Breast epithelium (tissue), 4 donors: ENCODE results near the gene SLC22A7. TPM values are rescaled to one million over a fixed set of nuclear protein-coding genes. Genes with fewer than 3 reads are reported as not detected.
A peak's percentile ranks its signal among the peaks of the same experiment; 100 is the strongest.

Experiments
- DNase-seq, 2 donors: peaks; one replicate each; pipeline ENCODE4 v3.0.0-alpha.2; 2019; ENCODE audit warnings: low spot score in 2 of 2
- H3K27ac ChIP-seq, 2 donors: fragments of 200-600 bp; sonication (generic) in 1 of 2; one replicate each; pipeline ENCODE4 v1.5.1; 2016 to 2019; ENCODE audit warnings: mild to moderate bottlenecking in 1 of 2
- H3K27me3 ChIP-seq, 2 donors: fragments of 200-600 bp; sonication (generic) in 1 of 2; one replicate each; pipeline versions ENCODE4 v1.5.1 to v1.6.0; 2017 to 2019; ENCODE audit warnings: control low read depth in 1 of 2, mild to moderate bottlenecking in 1 of 2
- H3K36me3 ChIP-seq: fragments of 200-600 bp; one replicate; pipeline ENCODE4 v1.5.1; 2019
- H3K4me1 ChIP-seq, 2 donors: fragments of 200-600 bp; sonication (generic); one replicate each; pipeline ENCODE4 v1.5.1; 2016 to 2019; ENCODE audit warnings: control low read depth in 1 of 2
- H3K4me3 ChIP-seq, 3 donors: fragments of 200-600 bp; sonication (generic); 1 replicate in 2 of 3; 2 replicates in 1 of 3; pipeline ENCODE4 v1.5.1; 2016 to 2019; ENCODE audit warnings: mild to moderate bottlenecking in 3 of 3, moderate library complexity in 2 of 3
- H3K9me3 ChIP-seq, 2 donors: fragments of 200-600 bp; sonication (generic) in 1 of 2; one replicate each; pipeline ENCODE4 v1.5.1; 2016 to 2019; ENCODE audit warnings: control low read depth in 1 of 2
- CTCF ChIP-seq, 3 donors: fragments of 450-650 bp; IDR thresholded peaks; one replicate each; pipeline ENCODE4 v1.5.1; 2016 to 2017; ENCODE audit warnings: antibody characterized with exemption in 3 of 3, mild to moderate bottlenecking in 3 of 3, moderate library complexity in 3 of 3
- POLR2A ChIP-seq: fragments of 450-650 bp; IDR thresholded peaks from one replicate; pipeline ENCODE4 v1.6.1; 2016; ENCODE audit warnings: antibody characterized with exemption, mild to moderate bottlenecking, moderate library complexity
- POLR2AphosphoS5 ChIP-seq, 3 donors: sonication (generic); formaldehyde crosslinking; IDR thresholded peaks; one replicate each; pipeline ENCODE4 v1.6.1; 2017; ENCODE audit warnings: antibody characterized with exemption in 3 of 3
- intact Hi-C: fragments of 100-400 bp; cut with DNase I; formaldehyde crosslinking; loops from one replicate; pipeline ENCODE4 v1.15.1; 2023; ENCODE audit warnings: low total_unique reads
- total RNA-seq, 3 donors: library from RNA; depleted of rRNA; stranded (reverse); fragments of >200 nt; gene quantifications; one replicate each; pipeline ENCODE4 v1.1.0, GENCODE V29; 2016

Gene SLC22A7
- total RNA-seq, 3 donors from 2014 or later = not detected

- Histone ChIP-seq H3K4me3 (peak overlapping the region; percentile 25 to 67 (median 38)), H3K36me3 (no peaks in the 10 kb centered on the region), H3K9me3 (no peaks in the 10 kb centered on the region), H3K27ac (no peak overlapping the region), H3K27me3 (no peaks in the 10 kb centered on the region), H3K4me1 (no peaks in the 10 kb centered on the region)
- intact Hi-C loops = no loop called here
- TF ChIP-seq POLR2A = no peak
- TF ChIP-seq CTCF (IDR thresholded peaks at IDR 0.05) = no peak
- TF ChIP-seq POLR2AphosphoS5 (IDR thresholded peaks at IDR 0.05) = no peak
- no peak for DNase-seq
These were observed 11.0 kb downstream of the SLC22A7 start for GRCh38 chr6:43308990-43309477.

GRCh38 chr6:43310134-43310533, 12.1 kb downstream of the SLC22A7 start:
- Histone ChIP-seq H3K27ac (no peak overlapping the region), H3K36me3 (no peaks in the 10 kb centered on the region), H3K9me3 (no peaks in the 10 kb centered on the region), H3K4me3 (no peak overlapping the region), H3K27me3 (no peaks in the 10 kb centered on the region), H3K4me1 (no peaks in the 10 kb centered on the region)
- TF ChIP-seq POLR2A (no peak), CTCF (IDR thresholded peaks at IDR 0.05) (no peak), POLR2AphosphoS5 (IDR thresholded peaks at IDR 0.05) (no peak)
- DNase-seq = no peak
- intact Hi-C loops = no loop called here

- TF ChIP-seq POLR2AphosphoS5 (IDR thresholded peaks at IDR 0.05) (no peak), POLR2A (no peak), CTCF (IDR thresholded peaks at IDR 0.05) (no peak)
- H3K36me3 ChIP-seq = no peaks in the 10 kb centered on the region
- H3K27me3 ChIP-seq = no peaks in the 10 kb centered on the region
- no peaks in the 10 kb centered on the region for H3K4me1 ChIP-seq
- no peak for DNase-seq
- H3K4me3 ChIP-seq = no peak overlapping the region
- H3K27ac ChIP-seq = no peak overlapping the region
- intact Hi-C loops = no loop called here
- no peaks in the 10 kb centered on the region for H3K9me3 ChIP-seq
These were observed 12.6 kb downstream of the SLC22A7 start for GRCh38 chr6:43310624-43311023.

DNA sequence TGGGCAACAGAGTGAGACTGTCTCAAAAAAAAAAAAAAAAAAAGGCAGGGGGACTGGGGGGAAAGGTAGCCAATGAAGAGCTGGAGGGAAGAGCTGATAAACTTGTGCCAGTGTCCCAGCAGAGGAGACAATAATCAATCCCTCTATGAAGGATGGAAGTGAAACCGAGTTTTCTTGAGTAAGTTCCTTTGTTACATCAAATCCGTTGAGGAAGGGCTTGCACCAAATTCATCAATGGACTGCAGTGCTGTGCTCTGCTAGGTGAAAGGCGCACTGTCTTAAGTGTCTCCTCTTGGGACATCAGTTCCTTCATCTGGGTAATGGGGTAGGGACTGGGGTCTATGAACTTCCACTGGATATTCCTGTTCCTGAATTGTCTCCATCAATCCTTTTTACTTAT, 13.6 kb downstream of the SLC22A7 start:
- no peak overlapping the region for H3K4me3 ChIP-seq

GRCh38 chr6:43313813-43314212, 15.8 kb downstream of the SLC22A7 start:
- no peaks in the 10 kb centered on the region for H3K4me1 ChIP-seq
- intact Hi-C loops = no loop called here
- no peak overlapping the region for H3K27ac ChIP-seq
- H3K36me3 ChIP-seq = no peaks in the 10 kb centered on the region
- no peak for DNase-seq
- TF ChIP-seq CTCF (IDR thresholded peaks at IDR 0.05) (no peak), POLR2AphosphoS5 (IDR thresholded peaks at IDR 0.05) (no peak), POLR2A (no peak)
- no peak overlapping the region for H3K4me3 ChIP-seq
- no peaks in the 10 kb centered on the region for H3K27me3 ChIP-seq
- no peaks in the 10 kb centered on the region for H3K9me3 ChIP-seq

More for the DNA sequence above, 13.6 kb downstream of the SLC22A7 start:
- Histone ChIP-seq H3K27ac (no peak overlapping the region), H3K4me1 (no peaks in the 10 kb centered on the region), H3K36me3 (no peaks in the 10 kb centered on the region), H3K9me3 (no peaks in the 10 kb centered on the region), H3K27me3 (no peaks in the 10 kb centered on the region)
- TF ChIP-seq CTCF (IDR thresholded peaks at IDR 0.05) (no peak), POLR2A (no peak), POLR2AphosphoS5 (IDR thresholded peaks at IDR 0.05) (no peak)
- DNase-seq = no peak
- intact Hi-C loops = no loop called here
